Spinal cord (tissue), 10 donors: ENCODE results near the gene HOXA10. TPM values are rescaled to one million over a fixed set of nuclear protein-coding genes. Genes with fewer than 3 reads are reported as not detected.

Source experiments
- DNase-seq, 6 donors: peaks; one replicate each; pipeline versions ENCODE4 v3.0.0 to v3.0.0-alpha.2; 2013 to 2015; ENCODE audit warnings: low spot score in 6 of 6, low read depth in 4 of 6
- H3K27ac ChIP-seq: one replicate; pipeline ENCODE4 v1.5.1; 2013; ENCODE audit warnings: low read depth, low read length, control low read depth
- H3K27me3 ChIP-seq: one replicate; pipeline ENCODE4 v1.6.1; 2013; ENCODE audit warnings: low read length; ENCODE audit not compliant: control insufficient read depth, insufficient read depth
- H3K36me3 ChIP-seq: one replicate; pipeline ENCODE4 v1.6.1; 2013; ENCODE audit warnings: low read length; ENCODE audit not compliant: control insufficient read depth, insufficient read depth
- H3K4me1 ChIP-seq: one replicate; pipeline ENCODE4 v1.6.1; 2013; ENCODE audit warnings: low read length; ENCODE audit not compliant: control insufficient read depth, insufficient read depth
- H3K4me3 ChIP-seq: one replicate; pipeline ENCODE4 v1.5.1; 2013; ENCODE audit warnings: low read depth, low read length, control low read depth
- H3K9me3 ChIP-seq: one replicate; pipeline ENCODE4 v1.6.1; 2013; ENCODE audit warnings: low read length; ENCODE audit not compliant: control insufficient read depth, insufficient read depth
- WGBS: methylation state at CpG from one replicate; pipeline ENCODE4 v1.1.5; 2013; ENCODE audit warnings: missing lambda C conversion rate; ENCODE audit not compliant: insufficient coverage; 5-methylcytosine and 5-hydroxymethylcytosine counted together
- polyA plus RNA-seq, 2 donors: library from polyadenylated mRNA; unstranded; fragments of 120-200 nt; gene quantifications; one replicate each; pipeline ENCODE4 v1.2.1, GENCODE V29; 2013; ENCODE audit not compliant: insufficient read length in 2 of 2
- total RNA-seq, 2 donors: library from RNA; depleted of rRNA in 1 of 2; stranded (reverse); fragments of 120-200 nt in 1 of 2; fragments of >200 nt in 1 of 2; gene quantifications; one replicate each; pipeline versions ENCODE4 v1.2.3 to v1.2.4, GENCODE V29; 2013 to 2014
- donor health status: healthy.

Gene HOXA10
- total and polyA plus RNA-seq, 4 donors, result 0.22 to 14.0 (median 0.78) TPM

- Histone ChIP-seq H3K4me1 (peaks cover 26% of the 10 kb centered on the region), H3K27me3 (peaks cover 99% of the 10 kb centered on the region), H3K4me3 (no peak overlapping the region), H3K27ac (no peak overlapping the region), H3K36me3 (no peaks in the 10 kb centered on the region), H3K9me3 (no peaks in the 10 kb centered on the region)
- 5% methylated on average over 42 of the region's 52 CpGs for WGBS
- DNase-seq, result peak in 1 of 6 donors; percentile 24
Measured at GRCh38 chr7:27212497-27213432, 38.6 kb upstream of the HOXA10 start.

DNA sequence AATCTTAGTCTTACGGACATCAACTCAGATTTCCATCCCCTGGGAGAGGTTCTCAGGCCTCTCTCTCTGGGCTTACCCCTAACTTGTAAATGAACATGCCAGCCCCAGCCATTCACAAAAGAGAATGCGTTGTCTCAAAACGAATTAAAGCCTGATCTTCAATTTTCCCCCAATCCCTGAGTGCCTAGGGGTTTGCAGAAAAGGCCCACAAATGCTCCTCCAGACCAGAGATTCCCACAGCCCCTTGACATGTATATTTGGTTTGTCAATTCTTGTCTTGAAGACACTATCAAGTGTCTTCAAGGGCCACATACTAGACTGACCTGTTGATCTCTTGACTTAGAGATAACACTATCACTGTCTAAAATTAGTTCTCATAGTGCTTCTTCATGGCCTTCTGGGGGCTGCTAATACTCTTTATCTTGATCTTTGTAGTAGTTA is 37.7 kb upstream of the HOXA10 start:
- H3K27ac ChIP-seq, result no peak overlapping the region
- WGBS, result 8% methylated on average over 2 of the region's 3 CpGs
- no peak overlapping the region for H3K4me3 ChIP-seq
- peaks cover 26% of the 10 kb centered on the region for H3K4me1 ChIP-seq
- H3K27me3 ChIP-seq, result peaks cover 99% of the 10 kb centered on the region
- DNase-seq, result peak in 1 of 6 donors; percentile 24
- no peaks in the 10 kb centered on the region for H3K9me3 ChIP-seq
- H3K36me3 ChIP-seq, result no peaks in the 10 kb centered on the region

DNA sequence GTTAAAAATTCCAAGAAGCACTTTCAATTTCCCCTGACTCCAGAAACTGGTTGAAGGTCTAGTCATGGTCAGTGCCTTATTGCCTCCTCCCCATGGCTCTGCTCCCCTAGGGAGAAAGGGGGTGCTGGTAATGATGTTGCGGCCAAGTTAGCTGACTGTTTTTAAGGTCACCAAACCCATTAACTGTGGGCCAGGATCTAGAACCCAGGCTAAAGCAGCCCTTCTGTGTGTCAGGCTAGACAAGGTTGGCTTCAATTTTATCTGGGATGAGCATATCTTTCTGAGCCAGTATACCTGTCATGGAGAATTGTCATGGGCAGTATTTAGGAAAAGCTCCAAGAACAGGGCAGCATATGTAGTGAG is 36.9 kb upstream of the HOXA10 start:
- no peaks in the 10 kb centered on the region for H3K36me3 ChIP-seq
- DNase-seq, result peak in 1 of 6 donors; percentile 14
- H3K9me3 ChIP-seq, result no peaks in the 10 kb centered on the region
- no CpG with 5 or more reads among the region's 1 CpG for WGBS
- no peak overlapping the region for H3K27ac ChIP-seq
- H3K4me3 ChIP-seq, result no peak overlapping the region
- peaks cover 26% of the 10 kb centered on the region for H3K4me1 ChIP-seq
- H3K27me3 ChIP-seq, result peaks cover 99% of the 10 kb centered on the region

DNA sequence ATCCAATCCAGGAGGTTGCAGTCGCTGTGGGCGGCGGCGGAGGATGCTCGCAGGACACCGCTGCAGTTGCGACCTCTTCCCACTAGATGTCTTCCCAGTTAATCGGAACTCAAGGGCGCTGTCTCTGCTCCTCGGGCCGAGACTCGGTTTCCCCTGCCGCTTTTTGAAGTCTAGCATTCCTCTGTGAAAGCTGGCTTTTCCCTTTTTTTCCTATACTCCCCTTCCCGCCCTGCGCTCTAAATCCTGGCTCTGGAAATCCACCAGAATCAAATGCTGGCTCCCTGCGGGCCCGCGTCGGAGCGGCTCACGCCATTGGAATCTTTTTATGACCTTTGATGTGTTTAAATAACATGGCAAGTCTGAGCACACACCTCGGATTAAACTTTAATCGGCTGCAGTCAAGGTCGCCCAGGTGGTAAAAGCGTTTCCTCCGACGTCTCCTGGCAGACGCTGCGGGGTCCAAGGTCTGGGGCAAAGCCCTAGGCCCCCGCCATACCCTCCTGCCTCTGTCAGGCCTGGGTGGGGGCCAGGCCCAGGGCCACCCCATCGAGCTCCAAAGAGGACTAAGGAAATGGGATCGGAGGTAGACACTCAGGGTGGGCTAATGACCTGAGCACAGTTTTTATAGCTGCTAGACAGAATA is 36.4 kb upstream of the HOXA10 start:
- Histone ChIP-seq H3K9me3 (no peaks in the 10 kb centered on the region), H3K27ac (no peak overlapping the region), H3K4me1 (peaks cover 26% of the 10 kb centered on the region), H3K27me3 (peaks cover 99% of the 10 kb centered on the region), H3K36me3 (no peaks in the 10 kb centered on the region), H3K4me3 (peak overlapping the region; percentile 24)
- 6% methylated on average over 29 of the region's 32 CpGs for WGBS
- peak in 2 of 6 donors; percentile 75 to 86 for DNase-seq

- Histone ChIP-seq H3K27me3 (peaks cover 99% of the 10 kb centered on the region), H3K4me1 (peaks cover 32% of the 10 kb centered on the region), H3K9me3 (no peaks in the 10 kb centered on the region), H3K4me3 (no peak overlapping the region), H3K36me3 (no peaks in the 10 kb centered on the region), H3K27ac (no peak overlapping the region)
- DNase-seq, result no peak
- 42% methylated on average over 10 of the region's 11 CpGs for WGBS
Measured at GRCh38 chr7:27209933-27210440, 35.9 kb upstream of the HOXA10 start.

- no peaks in the 10 kb centered on the region for H3K36me3 ChIP-seq
- H3K4me1 ChIP-seq, result peaks cover 33% of the 10 kb centered on the region
- H3K9me3 ChIP-seq, result no peaks in the 10 kb centered on the region
- peaks cover 99% of the 10 kb centered on the region for H3K27me3 ChIP-seq
- H3K4me3 ChIP-seq, result no peak overlapping the region
- WGBS, result 79% methylated on average over 4 of the region's 4 CpGs
- no peak for DNase-seq
- H3K27ac ChIP-seq, result no peak overlapping the region
Measured at GRCh38 chr7:27208998-27209397, 34.9 kb upstream of the HOXA10 start.

DNA sequence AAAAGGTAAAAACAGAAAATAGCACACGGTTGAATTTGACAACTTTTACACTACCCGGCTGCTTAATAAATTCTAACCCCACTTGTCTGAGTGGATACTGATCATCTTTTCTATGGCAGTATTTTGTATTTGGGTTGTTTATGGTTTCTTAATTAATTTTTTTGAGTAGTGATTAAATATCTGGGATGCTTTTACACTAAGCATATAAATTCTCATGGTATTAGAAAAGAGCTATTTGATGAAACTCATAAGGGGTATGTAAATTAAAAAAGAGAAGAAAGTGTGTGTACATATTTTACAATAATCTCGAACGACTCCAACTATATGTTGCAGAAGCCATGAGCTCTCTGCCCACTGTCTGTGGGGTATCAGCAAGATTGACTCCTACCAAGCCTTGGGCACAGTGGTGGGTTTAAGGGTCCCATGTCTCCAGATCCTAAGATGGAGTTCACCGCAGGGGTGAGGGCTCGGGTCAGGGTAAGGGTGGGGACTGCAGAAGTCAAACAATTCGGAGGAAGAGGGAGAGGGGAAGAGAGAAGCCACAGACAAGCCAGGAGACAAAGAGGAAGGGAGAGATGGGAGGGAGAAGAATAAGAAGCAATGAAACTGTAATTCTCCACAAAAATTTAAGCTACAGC is 33.3 kb upstream of the HOXA10 start:
- no peak overlapping the region for H3K27ac ChIP-seq
- H3K4me1 ChIP-seq, result peaks cover 18% of the 10 kb centered on the region
- no peak for DNase-seq
- H3K9me3 ChIP-seq, result no peaks in the 10 kb centered on the region
- 31% methylated on average over 3 of the region's 7 CpGs for whole genome bisulfite sequencing
- peaks cover 99% of the 10 kb centered on the region for H3K27me3 ChIP-seq
- H3K4me3 ChIP-seq, result no peak overlapping the region
- H3K36me3 ChIP-seq, result no peaks in the 10 kb centered on the region

- H3K9me3 ChIP-seq, result no peaks in the 10 kb centered on the region
- under 1% methylated on average over 36 of the region's 52 CpGs for WGBS
- peak in 1 of 6 donors; percentile 32 for DNase-seq
Measured at GRCh38 chr7:27205325-27206280, 31.5 kb upstream of the HOXA10 start.

More at GRCh38 chr7:27205325-27206280, 31.5 kb upstream of the HOXA10 start:
- Histone ChIP-seq H3K36me3 (no peaks in the 10 kb centered on the region), H3K27ac (no peak overlapping the region), H3K4me3 (no peak overlapping the region), H3K27me3 (peaks cover 99% of the 10 kb centered on the region), H3K4me1 (peaks cover 20% of the 10 kb centered on the region)
